HepG2 (cell line): ENCODE results near the gene ZNF185. TPM values are rescaled to one million over a fixed set of nuclear protein-coding genes. Genes with fewer than 3 reads are reported as not detected.

Experiments used
- ATAC-seq: fragments of 200-7000 bp; cut with Tn5 transposase; 3 replicates; pipeline ENCODE4 v1.9.1; 2020; ENCODE audit warnings: mild to moderate bottlenecking, moderate library complexity
- BruUV-seq: library from RNA; stranded (reverse); fragments of 400-500 nt; replicated peaks from 2 replicates; lab custom pipeline; 2021; lab: Mats Ljungman, UMichigan
- CTCF ChIA-PET: fragments of 300-600 bp; formaldehyde crosslinking; extraction: SDS; loops from one replicate; lab custom pipeline; 2021; ENCODE audit warnings: low total read pairs, inconsistent platforms, low intra/inter-chr PET ratio; lab: Yijun Ruan, JAX
- POLR2A ChIA-PET: fragments of 350-600 bp; sonication (Branson Sonifier 250); formaldehyde crosslinking; loops from one replicate; lab custom pipeline; 2020; ENCODE audit warnings: antibody characterized with exemption, inconsistent platforms; lab: Yijun Ruan, JAX
- DNase-seq: peaks from one replicate; pipeline ENCODE4 v3.0.0-alpha.2; 2015; ENCODE audit warnings: low spot score
- FAIRE-seq: peaks from 3 replicates; lab custom pipeline; 2011; peaks lifted over from hg19 to GRCh38; lab: Jason Lieb, UNC
- H2AFZ ChIP-seq: one replicate; pipeline ENCODE4 v1.6.1; 2011; ENCODE audit warnings: low read length, inconsistent platforms
- H3K27ac ChIP-seq: fragments of 300-600 bp; 3 replicates; pipeline ENCODE4 v1.8.0; 2011; ENCODE audit warnings: mixed run types, mild to moderate bottlenecking, mixed read lengths, low read length, inconsistent platforms; ENCODE audit not compliant: insufficient read depth; ENCODE audit errors: extremely low read length
- H3K27me3 ChIP-seq, 2 experiments: fragments of 200-600 bp in 1 of 2; 2 replicates in 1 of 2; 3 replicates in 1 of 2; pipeline versions ENCODE4 v1.6.0 to v1.8.0; 2011; ENCODE audit warnings: low read length in 2 of 2, mild to moderate bottlenecking in 2 of 2, moderate library complexity in 2 of 2, inconsistent platforms in 1 of 2; ENCODE audit not compliant: insufficient read depth in 2 of 2, control insufficient read depth in 1 of 2
- H3K36me3 ChIP-seq, 2 experiments: fragments of 200-600 bp in 1 of 2; replicated peaks in 1 of 2; 2 replicates in 1 of 2; 3 replicates in 1 of 2; pipeline versions ENCODE4 v1.5.1 to v1.8.0; 2011; ENCODE audit warnings: low read length in 2 of 2, inconsistent platforms in 1 of 2; ENCODE audit not compliant: insufficient read depth in 2 of 2, control insufficient read depth in 1 of 2
- H3K4me1 ChIP-seq: 2 replicates; pipeline ENCODE4 v1.5.1; 2012; ENCODE audit warnings: low read length, inconsistent platforms; ENCODE audit not compliant: insufficient read depth
- H3K4me2 ChIP-seq: 2 replicates; pipeline ENCODE4 v1.6.0; 2011; ENCODE audit warnings: low read depth, low read length, inconsistent platforms
- H3K4me3 ChIP-seq, 3 experiments: fragments of 200-600 bp in 1 of 3; sonication (generic), shearing (Covaris generic) in 1 of 3; replicated peaks in 1 of 3; 2 replicates each; pipeline ENCODE4 v1.5.1; 2011 to 2016; ENCODE audit warnings: low read length in 3 of 3, inconsistent platforms in 2 of 3, low read depth in 2 of 3, mild to moderate bottlenecking in 2 of 3, control low read depth in 1 of 3, mixed read lengths in 1 of 3; ENCODE audit not compliant: insufficient read depth in 1 of 3
- H3K79me2 ChIP-seq: one replicate; pipeline ENCODE4 v1.6.1; 2011; ENCODE audit warnings: low read length, inconsistent platforms; ENCODE audit not compliant: insufficient read depth
- H3K9ac ChIP-seq: 2 replicates; pipeline ENCODE4 v1.6.0; 2011; ENCODE audit warnings: mild to moderate bottlenecking, low read depth, low read length, inconsistent platforms; ENCODE audit not compliant: insufficient read depth
- H3K9me3 ChIP-seq: 2 replicates; pipeline ENCODE4 v1.5.1; 2012; ENCODE audit warnings: mild to moderate bottlenecking, low read length
- H4K20me1 ChIP-seq: 2 replicates; pipeline ENCODE4 v1.6.0; 2011; ENCODE audit warnings: inconsistent platforms, mild to moderate bottlenecking, low read length, moderate library complexity; ENCODE audit not compliant: insufficient read depth
- CEBPB ChIP-seq: IDR thresholded peaks from 2 replicates; pipeline ENCODE4 v1.6.1; 2011; ENCODE audit warnings: low read depth, low read length, improper control_type of control experiment, borderline replicate concordance
- MAF1 ChIP-seq: sonication (generic); formaldehyde crosslinking; IDR thresholded peaks from 2 replicates; pipeline ENCODE4 v1.5.0; 2020; ENCODE audit warnings: missing genetic modification reagents, borderline replicate concordance
- NFATC3 ChIP-seq: sonication (generic); formaldehyde crosslinking; IDR thresholded peaks from 2 replicates; pipeline ENCODE4 v1.5.1; 2020; ENCODE audit warnings: mild to moderate bottlenecking, missing genetic modification reagents
- SNRNP70 ChIP-seq: fragments of 200-400 bp; formaldehyde crosslinking; IDR thresholded peaks from 2 replicates; pipeline ENCODE4 v1.6.1; 2017; ENCODE audit warnings: mild to moderate bottlenecking, low read depth, low read length, moderate library complexity
- ZFP36L2 ChIP-seq: sonication (generic); formaldehyde crosslinking; IDR thresholded peaks from 2 replicates; pipeline ENCODE4 v1.4.0; 2020; ENCODE audit warnings: missing genetic modification reagents
- ZMYM2 ChIP-seq: sonication (generic); formaldehyde crosslinking; IDR thresholded peaks from 2 replicates; pipeline ENCODE4 v1.8.0; 2022; ENCODE audit warnings: mild to moderate bottlenecking, missing genetic modification reagents
- WGBS: methylation state at CpG from one replicate; pipeline ENCODE4 v1.1.6; 2017; ENCODE audit warnings: low lambda C conversion rate; 5-methylcytosine and 5-hydroxymethylcytosine counted together
- in situ Hi-C: cut with HindIII; loops from 2 replicates; pipeline ENCODE4 v1.10.0; 2017; ENCODE audit warnings: low pct_unique_long_range_greater_than_20kb; ENCODE audit not compliant: extremely low pct_ligation_motif_present
- intact Hi-C: fragments of 100-400 bp; cut with micrococcal nuclease; formaldehyde crosslinking; loops from one replicate; pipeline ENCODE4 v1.10.0; 2022; ENCODE audit not compliant: unreplicated experiment
- polyA plus RNA-seq, 8 experiments: library from polyadenylated mRNA; depleted of rRNA in 3 of 8; stranded (reverse) in 7 of 8; unstranded in 1 of 8; fragments of >200 nt; fragmentation: Illumina TruSeq in 4 of 8; extraction: Trizol in 4 of 8; gene quantifications; 2 replicates each; pipeline versions ENCODE4 v1.2.1 to v1.2.3, GENCODE V29; 2011 to 2016; ENCODE audit warnings: low read depth in 4 of 8, missing spikeins in 1 of 8, mixed read lengths in 1 of 8; ENCODE audit not compliant: insufficient read depth in 1 of 8
- total RNA-seq, 5 experiments: library from RNA; depleted of rRNA; stranded (reverse); fragments of >200 nt; fragmentation: Illumina TruSeq; extraction: Trizol; gene quantifications; 2 replicates each; pipeline ENCODE4 v1.2.3, GENCODE V29; 2016; ENCODE audit warnings: low read depth in 1 of 5
- TF ChIP-seq, protein P1 (sequence below): IDR thresholded peaks from 2 replicates; pipeline ENCODE4 v1.4.0; 2020; ENCODE audit warnings: mild to moderate bottlenecking, missing genetic modification reagents
- TF ChIP-seq, protein P2 (sequence below): sonication (generic); formaldehyde crosslinking; conservative IDR thresholded peaks from 2 replicates; pipeline ENCODE4 v1.8.0; 2022; ENCODE audit warnings: low read depth, missing genetic modification reagents

The ZNF185 gene
- total and polyA plus RNA-seq, 2 of the 13 experiments (the other 11 are each of a cell fraction or from before 2014, with no cell fraction given): 1.6 to 3.4 TPM

DNA sequence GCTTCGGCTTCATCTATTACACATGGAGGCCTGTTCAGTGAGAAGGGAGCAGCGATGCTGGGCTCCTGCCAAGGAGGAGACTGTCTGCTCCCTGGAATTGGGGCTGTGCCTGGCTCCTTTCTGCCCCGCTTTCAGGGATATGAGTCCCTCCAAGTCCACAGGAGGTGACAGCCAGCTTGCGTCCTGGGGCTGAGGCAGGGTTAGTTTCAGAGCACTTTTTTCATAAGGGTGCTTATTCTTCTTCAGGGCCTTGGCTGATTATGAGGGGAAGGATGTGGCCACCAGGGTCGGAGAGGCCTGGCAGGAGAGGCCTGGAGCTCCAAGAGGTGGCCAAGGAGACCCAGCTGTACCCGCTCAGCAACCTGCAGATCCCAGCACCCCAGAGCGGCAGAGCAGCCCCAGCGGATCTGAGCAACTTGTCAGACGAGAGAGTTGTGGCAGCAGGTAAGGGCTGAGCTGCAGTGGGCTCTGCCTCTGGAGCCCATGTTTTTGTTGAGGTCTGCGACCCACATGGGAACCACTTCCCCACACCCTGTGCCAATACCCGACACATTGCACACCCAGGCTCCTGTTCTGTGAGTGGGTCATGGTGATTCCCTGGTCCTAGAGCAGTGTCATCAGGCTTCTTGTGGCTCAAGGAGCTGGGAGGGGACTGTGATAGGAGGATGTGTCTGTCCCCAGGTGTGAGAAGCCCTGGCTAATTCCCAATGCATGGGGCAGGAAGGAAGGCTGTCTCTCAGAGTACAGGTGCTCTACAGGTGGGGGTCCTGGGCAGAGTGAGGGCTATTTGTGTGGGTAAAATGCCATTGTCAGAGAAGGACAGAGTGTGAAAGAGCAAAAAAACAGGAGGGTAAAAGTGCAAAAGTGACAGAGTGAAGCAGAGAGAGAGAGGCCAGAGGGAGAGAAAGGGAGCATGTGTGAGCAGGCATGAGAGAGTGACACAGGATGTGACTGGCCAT, 47.4 kb downstream of the ZNF185 start:
- POLR2A ChIA-PET: no interaction called here
- DNase-seq (no peak), FAIRE-seq (no peak), ATAC-seq (no peak)
- no peak overlapping the region for H2AFZ ChIP-seq
- no peak overlapping the region for H3K27ac ChIP-seq
- TF ChIP-seq SNRNP70 (no peak), NFATC3 (CRISPR knock-in tag) (no peak), CEBPB (no peak), ZMYM2 (CRISPR knock-in tag) (no peak), ZFP36L2 (CRISPR knock-in tag) (no peak), MAF1 (CRISPR knock-in tag) (no peak)
- TF ChIP-seq, protein P1, sequence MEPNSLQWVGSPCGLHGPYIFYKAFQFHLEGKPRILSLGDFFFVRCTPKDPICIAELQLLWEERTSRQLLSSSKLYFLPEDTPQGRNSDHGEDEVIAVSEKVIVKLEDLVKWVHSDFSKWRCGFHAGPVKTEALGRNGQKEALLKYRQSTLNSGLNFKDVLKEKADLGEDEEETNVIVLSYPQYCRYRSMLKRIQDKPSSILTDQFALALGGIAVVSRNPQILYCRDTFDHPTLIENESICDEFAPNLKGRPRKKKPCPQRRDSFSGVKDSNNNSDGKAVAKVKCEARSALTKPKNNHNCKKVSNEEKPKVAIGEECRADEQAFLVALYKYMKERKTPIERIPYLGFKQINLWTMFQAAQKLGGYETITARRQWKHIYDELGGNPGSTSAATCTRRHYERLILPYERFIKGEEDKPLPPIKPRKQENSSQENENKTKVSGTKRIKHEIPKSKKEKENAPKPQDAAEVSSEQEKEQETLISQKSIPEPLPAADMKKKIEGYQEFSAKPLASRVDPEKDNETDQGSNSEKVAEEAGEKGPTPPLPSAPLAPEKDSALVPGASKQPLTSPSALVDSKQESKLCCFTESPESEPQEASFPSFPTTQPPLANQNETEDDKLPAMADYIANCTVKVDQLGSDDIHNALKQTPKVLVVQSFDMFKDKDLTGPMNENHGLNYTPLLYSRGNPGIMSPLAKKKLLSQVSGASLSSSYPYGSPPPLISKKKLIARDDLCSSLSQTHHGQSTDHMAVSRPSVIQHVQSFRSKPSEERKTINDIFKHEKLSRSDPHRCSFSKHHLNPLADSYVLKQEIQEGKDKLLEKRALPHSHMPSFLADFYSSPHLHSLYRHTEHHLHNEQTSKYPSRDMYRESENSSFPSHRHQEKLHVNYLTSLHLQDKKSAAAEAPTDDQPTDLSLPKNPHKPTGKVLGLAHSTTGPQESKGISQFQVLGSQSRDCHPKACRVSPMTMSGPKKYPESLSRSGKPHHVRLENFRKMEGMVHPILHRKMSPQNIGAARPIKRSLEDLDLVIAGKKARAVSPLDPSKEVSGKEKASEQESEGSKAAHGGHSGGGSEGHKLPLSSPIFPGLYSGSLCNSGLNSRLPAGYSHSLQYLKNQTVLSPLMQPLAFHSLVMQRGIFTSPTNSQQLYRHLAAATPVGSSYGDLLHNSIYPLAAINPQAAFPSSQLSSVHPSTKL (CRISPR knock-in tag): no peak
- TF ChIP-seq, protein P2, sequence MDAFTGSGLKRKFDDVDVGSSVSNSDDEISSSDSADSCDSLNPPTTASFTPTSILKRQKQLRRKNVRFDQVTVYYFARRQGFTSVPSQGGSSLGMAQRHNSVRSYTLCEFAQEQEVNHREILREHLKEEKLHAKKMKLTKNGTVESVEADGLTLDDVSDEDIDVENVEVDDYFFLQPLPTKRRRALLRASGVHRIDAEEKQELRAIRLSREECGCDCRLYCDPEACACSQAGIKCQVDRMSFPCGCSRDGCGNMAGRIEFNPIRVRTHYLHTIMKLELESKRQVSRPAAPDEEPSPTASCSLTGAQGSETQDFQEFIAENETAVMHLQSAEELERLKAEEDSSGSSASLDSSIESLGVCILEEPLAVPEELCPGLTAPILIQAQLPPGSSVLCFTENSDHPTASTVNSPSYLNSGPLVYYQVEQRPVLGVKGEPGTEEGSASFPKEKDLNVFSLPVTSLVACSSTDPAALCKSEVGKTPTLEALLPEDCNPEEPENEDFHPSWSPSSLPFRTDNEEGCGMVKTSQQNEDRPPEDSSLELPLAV: no peak
- no peak overlapping the region for H3K9ac ChIP-seq
- H3K9me3 ChIP-seq: no peaks in the 10 kb centered on the region
- H3K27me3 ChIP-seq: no peaks in the 10 kb centered on the region
- H3K4me1 ChIP-seq: peaks cover 5% of the 10 kb centered on the region; the same call in 1 of the 2 replicates
- no TSS peak for BruUV-seq
- CTCF ChIA-PET: no interaction called here
- no peaks in the 10 kb centered on the region for H3K79me2 ChIP-seq
- no peak overlapping the region for H3K4me3 ChIP-seq
- no peak overlapping the region for H3K4me2 ChIP-seq
- WGBS: 73% methylated on average over 2 of the region's 11 CpGs
- intact Hi-C loops: no loop called here
- in situ Hi-C loops: no loop called here
- H4K20me1 ChIP-seq: no peaks in the 10 kb centered on the region
- H3K36me3 ChIP-seq: no peaks in the 10 kb centered on the region
